ENCODE data around the gene RELT.

RELT gene

DNA sequence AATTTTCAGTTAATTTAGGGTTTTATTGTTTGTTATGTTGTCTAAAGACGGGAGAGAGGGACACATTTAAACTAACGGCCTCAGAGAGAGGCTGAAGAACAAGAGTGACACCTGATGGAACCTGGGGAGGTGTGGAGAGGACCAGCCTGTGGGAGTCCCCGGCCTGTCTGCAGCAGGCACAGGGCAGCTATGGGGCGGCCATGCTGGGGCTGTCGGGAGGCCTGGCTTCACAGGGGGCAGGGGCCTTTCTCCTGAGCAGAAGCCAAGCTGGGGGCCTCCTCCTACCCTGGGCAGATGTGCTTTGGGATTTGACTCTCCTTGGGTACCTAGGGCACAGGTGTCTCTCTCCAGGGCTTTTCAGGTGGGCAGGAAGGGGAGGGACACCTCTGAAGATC lies 21.9 kb downstream of the RELT start:
- no peaks in the 10 kb centered on the region for H3K27me3 ChIP-seq (ENCODE audit: insufficient read depth, low read depth, severe bottlenecking)
- H3K4me3 ChIP-seq (ENCODE audit: low read depth, low read length), result no peak overlapping the region
- no peak overlapping the region for H3K27ac ChIP-seq
- peaks cover 41% of the 10 kb centered on the region for H3K36me3 ChIP-seq
- TF ChIP-seq, protein P1, sequence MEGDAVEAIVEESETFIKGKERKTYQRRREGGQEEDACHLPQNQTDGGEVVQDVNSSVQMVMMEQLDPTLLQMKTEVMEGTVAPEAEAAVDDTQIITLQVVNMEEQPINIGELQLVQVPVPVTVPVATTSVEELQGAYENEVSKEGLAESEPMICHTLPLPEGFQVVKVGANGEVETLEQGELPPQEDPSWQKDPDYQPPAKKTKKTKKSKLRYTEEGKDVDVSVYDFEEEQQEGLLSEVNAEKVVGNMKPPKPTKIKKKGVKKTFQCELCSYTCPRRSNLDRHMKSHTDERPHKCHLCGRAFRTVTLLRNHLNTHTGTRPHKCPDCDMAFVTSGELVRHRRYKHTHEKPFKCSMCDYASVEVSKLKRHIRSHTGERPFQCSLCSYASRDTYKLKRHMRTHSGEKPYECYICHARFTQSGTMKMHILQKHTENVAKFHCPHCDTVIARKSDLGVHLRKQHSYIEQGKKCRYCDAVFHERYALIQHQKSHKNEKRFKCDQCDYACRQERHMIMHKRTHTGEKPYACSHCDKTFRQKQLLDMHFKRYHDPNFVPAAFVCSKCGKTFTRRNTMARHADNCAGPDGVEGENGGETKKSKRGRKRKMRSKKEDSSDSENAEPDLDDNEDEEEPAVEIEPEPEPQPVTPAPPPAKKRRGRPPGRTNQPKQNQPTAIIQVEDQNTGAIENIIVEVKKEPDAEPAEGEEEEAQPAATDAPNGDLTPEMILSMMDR (IDR thresholded peaks at IDR 0.05; ENCODE audit: low read depth, low read length), result no peak
- DNase-seq, result no peak
- no peaks in the 10 kb centered on the region for H3K9me3 ChIP-seq (ENCODE audit: severe bottlenecking)

DNA sequence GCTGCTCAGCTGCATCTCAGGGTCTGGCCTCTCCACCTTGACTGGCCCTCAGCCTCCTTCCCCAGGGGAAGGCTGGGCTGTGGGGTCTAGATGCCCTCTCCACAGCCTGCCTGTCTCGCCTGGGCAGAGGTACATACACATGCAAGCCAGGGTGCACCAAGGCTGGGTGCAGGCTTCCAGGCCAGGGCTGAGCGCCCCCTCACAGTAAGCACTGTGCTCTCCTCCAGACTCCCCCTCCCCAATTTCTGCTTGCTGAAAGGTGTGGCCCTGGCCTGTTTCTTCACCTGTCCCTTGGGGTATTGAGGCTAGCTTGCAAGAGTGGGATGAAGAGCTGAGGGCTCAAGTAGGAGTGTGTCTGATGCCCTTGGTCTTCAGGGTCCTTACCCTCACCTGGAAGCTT lies 22.5 kb downstream of the RELT start:
- TF ChIP-seq, protein P1 (IDR thresholded peaks at IDR 0.05; ENCODE audit: low read depth, low read length), result no peak
- DNase-seq, result no peak
- no peak overlapping the region for H3K4me3 ChIP-seq (ENCODE audit: low read depth, low read length)
- no peak overlapping the region for H3K27ac ChIP-seq
- no peaks in the 10 kb centered on the region for H3K27me3 ChIP-seq (ENCODE audit: insufficient read depth, low read depth, severe bottlenecking)
- H3K36me3 ChIP-seq, result peaks cover 41% of the 10 kb centered on the region
- H3K9me3 ChIP-seq (ENCODE audit: severe bottlenecking), result no peaks in the 10 kb centered on the region

DNA sequence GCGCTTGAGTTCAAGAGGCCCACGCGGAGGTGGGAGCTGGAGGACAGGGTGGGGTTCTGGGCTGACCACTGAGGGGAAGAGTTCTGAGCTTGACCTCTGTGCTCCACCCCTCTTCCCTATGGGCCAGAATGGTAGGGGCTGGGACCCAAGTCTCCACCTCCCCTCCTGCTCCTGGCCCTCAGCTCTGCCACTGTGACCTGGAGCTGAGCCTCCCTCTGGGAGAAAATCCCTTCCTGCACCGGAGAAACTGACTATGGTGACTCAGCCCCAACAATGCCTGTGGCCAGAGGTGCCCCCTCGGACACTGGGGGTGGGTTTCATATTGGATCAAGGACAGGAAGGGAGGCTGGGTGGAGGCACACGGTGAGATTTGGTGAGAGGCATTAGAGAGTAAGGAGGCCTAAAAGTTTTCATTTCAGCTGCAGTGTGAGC lies 23.0 kb downstream of the RELT start:
- Histone ChIP-seq H3K27ac (peak overlapping the region; percentile 29; the same call in 1 of the 2 replicates), H3K36me3 (peaks cover 41% of the 10 kb centered on the region), H3K27me3 (ENCODE audit: insufficient read depth, low read depth, severe bottlenecking) (no peaks in the 10 kb centered on the region), H3K4me3 (ENCODE audit: low read depth, low read length) (no peak overlapping the region), H3K9me3 (ENCODE audit: severe bottlenecking) (no peaks in the 10 kb centered on the region)
- no peak for DNase-seq
- TF ChIP-seq, protein P1 (IDR thresholded peaks at IDR 0.05; ENCODE audit: low read depth, low read length), result no peak

DNA sequence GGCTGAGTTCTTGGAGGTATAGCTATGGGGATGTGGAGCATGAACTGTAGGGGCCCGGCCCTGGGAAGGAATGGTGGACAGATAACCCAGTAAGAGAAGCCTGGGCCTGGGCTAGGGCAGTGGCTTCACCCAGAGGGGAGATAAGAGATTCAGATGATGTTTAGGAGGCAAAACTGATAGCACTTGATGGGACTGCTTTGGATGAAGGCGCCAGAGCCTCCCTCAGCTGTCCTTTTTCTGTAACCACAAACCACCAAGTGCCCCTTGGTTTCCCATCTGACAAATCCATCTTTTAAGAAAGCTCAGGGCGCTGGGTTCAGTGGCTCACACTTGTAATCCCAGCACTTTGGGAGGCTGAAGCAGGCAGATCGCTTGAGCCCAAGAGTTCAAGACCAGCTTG lies 23.4 kb downstream of the RELT start:
- TF ChIP-seq, protein P1 (IDR thresholded peaks at IDR 0.05; ENCODE audit: low read depth, low read length), result no peak
- Histone ChIP-seq H3K27ac (peak overlapping the region; percentile 29; the same call in 1 of the 2 replicates), H3K27me3 (ENCODE audit: insufficient read depth, low read depth, severe bottlenecking) (no peaks in the 10 kb centered on the region), H3K4me3 (ENCODE audit: low read depth, low read length) (no peak overlapping the region), H3K9me3 (ENCODE audit: severe bottlenecking) (no peaks in the 10 kb centered on the region), H3K36me3 (peaks cover 38% of the 10 kb centered on the region)
- no peak for DNase-seq

DNA sequence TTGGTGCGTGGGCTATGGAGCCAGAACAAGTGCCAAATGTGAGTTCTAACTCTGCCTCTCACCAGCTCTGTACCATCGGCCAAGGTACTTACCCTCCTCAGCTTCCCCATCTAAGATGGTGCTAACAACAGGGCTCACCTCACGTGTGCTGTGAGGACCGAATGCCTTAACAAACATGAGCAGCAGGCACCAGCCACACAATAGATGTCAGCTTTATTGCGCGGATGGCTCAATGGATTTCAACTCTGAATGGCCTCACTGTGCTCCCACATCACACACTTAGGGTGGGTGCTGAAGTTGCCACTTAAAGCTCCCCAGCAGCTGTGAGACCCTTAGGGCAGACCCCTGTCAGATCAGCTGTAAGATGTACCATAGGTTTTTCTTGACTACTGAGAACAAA lies 24.1 kb downstream of the RELT start:
- no peak overlapping the region for H3K4me3 ChIP-seq (ENCODE audit: low read depth, low read length)
- TF ChIP-seq, protein P1 (IDR thresholded peaks at IDR 0.05; ENCODE audit: low read depth, low read length), result no peak
- no peak overlapping the region for H3K27ac ChIP-seq
- no peak for DNase-seq
- no peaks in the 10 kb centered on the region for H3K27me3 ChIP-seq (ENCODE audit: insufficient read depth, low read depth, severe bottlenecking)
- no peaks in the 10 kb centered on the region for H3K9me3 ChIP-seq (ENCODE audit: severe bottlenecking)
- peaks cover 38% of the 10 kb centered on the region for H3K36me3 ChIP-seq

DNA sequence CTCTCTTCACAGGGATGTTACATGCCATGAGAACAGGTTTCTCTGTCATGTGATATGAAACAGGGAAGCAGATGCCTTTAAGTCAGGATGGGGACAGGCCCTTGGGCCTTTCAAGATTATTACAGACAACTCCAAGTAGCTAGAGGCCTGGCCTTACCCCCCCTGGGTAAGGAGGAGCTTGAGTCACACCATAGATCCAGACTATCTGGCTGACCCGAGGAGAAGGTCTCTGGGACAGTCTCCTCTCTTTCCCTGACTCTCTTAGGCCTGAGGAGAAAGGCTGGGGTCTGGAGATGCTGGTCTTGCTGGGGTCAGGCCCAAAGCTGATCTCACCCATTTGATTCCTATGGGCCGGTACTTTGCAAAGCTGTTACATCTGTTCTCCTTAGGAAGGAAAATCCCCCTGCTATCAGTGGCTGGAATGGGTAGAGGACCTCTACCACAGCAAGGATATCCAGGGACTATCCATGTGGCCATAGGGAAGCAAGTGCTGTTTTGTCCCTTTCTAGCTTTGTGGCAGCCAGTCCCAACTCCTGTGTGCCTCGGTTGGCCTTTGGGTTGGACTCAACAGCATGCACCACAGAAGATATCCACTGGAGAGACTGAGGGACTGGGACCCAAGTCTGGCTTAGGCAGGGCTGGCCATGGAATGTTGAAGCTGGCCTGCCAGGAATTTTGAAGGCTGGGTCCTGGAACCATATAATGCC lies 25.2 kb downstream of the RELT start:
- Histone ChIP-seq H3K36me3 (peaks cover 35% of the 10 kb centered on the region), H3K27me3 (ENCODE audit: insufficient read depth, low read depth, severe bottlenecking) (no peaks in the 10 kb centered on the region), H3K4me3 (ENCODE audit: low read depth, low read length) (no peak overlapping the region), H3K9me3 (ENCODE audit: severe bottlenecking) (no peaks in the 10 kb centered on the region), H3K27ac (no peak overlapping the region)
- TF ChIP-seq, protein P1 (IDR thresholded peaks at IDR 0.05; ENCODE audit: low read depth, low read length), result no peak
- peak; percentile 40 for DNase-seq

All from WERI-Rb-1 (cell line).